T-helper 1 cell (primary cell): Measurements from ENCODE around the gene ABCG2.
"Not testable (repeated sequence)": the region's sequence is repeated elsewhere in the genome, so short reads cannot be mapped to it uniquely, and the experiment has no call there.

Source experiments
- DNase-seq, 5 donors: peaks; one replicate each; pipeline ENCODE4 v3.0.0-alpha.2; 2012 to 2020

ABCG2 gene

DNA sequence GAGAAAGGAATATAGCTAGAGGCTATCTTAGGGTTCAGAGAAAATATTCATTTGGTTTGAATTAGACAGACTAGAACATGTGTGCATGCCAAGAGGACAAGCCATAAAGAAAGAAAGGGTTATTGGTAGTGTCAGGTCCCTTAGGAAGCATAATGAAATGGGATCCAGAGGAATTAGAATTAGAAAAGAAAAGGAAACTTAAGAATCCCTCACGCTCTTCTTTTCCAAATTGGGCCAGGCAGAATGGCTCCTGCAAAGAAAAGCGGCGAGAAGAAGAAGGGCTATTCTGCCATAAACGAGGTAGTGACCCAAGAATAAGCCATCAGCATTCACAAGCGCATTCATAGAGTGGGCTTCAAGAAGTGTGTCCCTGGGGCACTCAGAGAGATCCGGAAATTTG is 4.9 kb upstream of the ABCG2 start:
- no peak for DNase-seq

DNA sequence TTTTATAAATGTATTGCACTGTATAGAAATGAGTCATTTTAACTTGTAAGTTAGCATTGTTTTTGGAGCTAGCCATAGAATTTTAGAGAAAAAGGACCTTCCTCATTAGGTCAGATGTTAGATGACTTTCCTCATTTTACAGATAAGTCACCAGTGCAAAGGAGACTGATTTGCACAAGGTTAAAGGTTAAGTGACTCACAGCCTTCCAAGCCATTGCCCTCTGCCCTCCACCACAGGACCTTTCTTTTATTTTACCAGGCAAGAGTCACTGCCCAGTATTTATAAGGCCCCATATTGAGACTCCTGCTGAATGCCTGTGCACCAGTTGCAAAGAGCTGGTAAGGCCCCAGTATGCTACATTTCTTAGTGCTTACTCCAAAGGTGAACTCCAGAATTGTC is 4.2 kb upstream of the ABCG2 start:
- DNase-seq = no peak

DNA sequence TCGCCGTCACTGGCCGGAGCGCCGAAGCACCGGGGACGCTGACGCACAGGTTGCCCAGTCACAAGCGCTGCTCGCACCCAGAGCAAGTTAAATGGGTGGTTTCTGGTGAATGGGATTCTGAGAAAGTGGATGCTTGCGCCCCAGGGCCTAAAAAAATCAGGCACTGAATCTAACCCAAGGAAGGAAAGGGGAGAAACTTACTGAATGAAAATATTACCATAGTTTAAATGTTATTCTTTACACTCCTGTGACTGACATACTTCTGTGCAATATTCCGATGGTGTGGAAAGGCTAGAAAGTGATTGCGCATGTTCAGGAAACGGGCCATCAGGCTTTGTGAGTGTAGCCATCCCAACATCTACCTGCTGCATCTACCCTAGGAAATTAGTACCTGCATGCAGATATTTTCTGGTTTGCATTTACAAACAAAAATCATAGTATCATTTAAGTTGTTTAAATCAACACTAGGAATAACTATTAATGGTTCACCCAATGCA is 838 bp upstream of the ABCG2 start:
- DNase-seq = no peak

DNA sequence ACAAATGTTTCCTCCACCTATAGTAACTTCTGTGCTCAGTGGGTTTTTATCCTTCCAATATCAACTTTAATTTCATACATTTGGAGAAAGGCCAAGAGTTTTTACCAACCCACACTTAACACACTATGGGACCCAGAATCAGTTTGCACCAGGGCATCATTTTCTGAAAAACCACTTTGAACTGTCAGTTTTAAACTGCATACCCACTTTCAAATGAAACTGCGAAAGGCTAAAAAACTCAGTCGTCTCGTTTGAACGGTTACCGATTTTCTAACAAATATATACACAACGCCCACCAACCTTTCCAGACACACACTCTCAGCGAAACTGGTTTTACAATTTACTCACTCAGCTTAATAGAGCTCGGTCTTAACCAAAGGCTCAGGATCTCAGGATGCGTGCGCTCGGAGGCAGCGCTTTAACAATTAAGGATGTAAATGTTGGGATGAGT is 376 bp downstream of the ABCG2 start:
- no peak for DNase-seq

DNA sequence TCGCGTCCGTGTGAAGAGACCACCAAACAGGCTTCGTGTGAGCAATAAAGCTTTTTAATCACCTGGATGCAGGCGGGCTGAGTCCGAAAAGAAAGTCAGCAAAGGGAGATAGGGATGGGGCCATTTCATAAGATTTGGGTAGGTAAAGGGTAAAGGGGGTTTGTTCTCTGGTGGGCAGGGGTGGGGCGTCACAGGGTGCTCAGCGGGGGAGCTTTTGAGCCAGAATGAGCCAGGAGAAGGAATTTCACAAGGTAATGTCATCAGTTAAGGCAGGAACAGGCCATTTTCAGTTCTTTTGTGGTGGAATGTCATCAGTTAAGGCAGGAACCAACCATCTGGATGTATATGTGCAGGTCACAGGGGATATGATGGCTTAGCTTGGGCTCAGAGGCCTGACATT is 6.1 kb downstream of the ABCG2 start:
- not testable (repeated sequence) for DNase-seq

DNA sequence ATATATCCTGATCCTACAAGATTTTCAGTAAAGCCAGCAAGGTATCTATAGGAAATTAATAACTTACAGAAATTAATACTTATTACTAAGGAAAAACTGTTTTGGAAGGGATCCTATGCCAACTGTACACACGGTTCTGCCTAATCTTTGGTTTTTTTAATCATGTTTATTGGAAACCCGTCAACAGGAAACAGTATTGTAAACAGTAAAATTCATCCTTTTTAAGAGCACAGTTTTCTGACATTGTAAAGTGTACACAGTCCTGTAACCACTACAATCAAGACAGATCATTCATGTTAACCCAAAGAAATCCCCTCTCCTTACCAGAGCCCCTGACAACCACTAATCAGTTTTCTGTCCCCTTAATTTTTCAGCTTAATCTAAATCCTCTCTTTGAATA is 9.9 kb downstream of the ABCG2 start:
- no peak for DNase-seq

DNA sequence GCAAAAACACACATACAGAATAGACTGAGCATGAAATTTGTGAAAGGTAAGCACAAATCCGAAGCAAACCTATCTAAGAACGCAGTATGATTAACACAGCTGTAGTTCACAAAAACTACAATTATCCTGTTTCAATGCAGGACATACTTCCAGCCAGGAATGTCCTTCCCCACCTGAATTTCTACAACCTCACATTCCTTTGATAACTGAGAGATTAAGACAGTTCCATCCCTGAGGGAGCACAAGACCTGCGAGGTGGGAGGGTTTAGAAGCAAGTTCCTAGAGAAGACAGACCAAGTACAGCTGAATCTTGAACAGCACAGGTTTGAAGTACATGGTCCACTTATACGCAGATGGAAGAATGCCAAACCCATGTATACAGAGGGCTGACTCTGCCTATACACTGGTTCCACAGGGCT is 10.6 kb downstream of the ABCG2 start:
- no peak for DNase-seq

DNA sequence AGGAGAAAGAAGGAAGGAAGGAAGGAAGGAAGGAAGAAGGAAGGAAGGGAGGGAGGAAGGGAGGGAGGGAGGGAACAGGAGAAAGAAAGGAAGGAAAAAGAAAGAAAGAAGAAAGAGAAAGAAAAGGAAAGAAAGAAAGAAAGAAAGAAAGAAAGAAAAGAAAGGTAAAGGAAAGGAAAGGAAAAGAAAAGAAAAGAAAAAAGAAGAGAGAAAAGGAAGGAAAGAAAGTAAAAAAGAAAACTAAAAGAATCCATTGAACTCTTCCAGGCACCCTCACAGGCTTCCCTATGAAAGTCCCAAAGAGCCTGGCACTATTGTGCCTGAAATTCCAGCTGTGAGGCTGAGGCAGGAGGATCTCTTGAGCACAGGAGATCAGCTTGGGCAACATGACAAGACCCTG is 11.5 kb downstream of the ABCG2 start:
- DNase-seq = no peak

- DNase-seq = no peak
Observed at GRCh38 chr4:88144866-88145300, 13.6 kb downstream of the ABCG2 start.

- no peak for DNase-seq
Observed at GRCh38 chr4:88144048-88144447, 14.4 kb downstream of the ABCG2 start.

GRCh38 chr4:88143504-88143903 is 14.9 kb downstream of the ABCG2 start:
- DNase-seq = no peak

DNA sequence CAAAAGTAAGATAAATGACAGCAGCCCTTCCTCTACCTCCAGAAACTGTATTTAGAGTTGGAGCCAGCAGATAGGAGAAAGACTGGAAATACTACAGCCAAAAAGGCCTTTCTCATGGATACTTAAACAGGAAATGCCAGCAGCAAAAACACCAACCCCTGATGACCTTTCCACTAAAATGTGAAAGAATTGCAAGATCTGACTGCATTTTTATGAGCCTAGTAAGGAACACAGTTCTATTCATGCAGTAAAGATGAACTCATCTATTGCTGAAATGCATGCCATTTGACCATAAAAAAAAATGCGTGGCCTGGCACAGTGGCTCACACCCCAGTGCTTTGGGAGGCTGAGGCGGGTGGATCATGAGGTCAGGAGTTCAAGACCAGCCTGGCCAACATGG is 19.9 kb downstream of the ABCG2 start:
- DNase-seq = no peak

DNA sequence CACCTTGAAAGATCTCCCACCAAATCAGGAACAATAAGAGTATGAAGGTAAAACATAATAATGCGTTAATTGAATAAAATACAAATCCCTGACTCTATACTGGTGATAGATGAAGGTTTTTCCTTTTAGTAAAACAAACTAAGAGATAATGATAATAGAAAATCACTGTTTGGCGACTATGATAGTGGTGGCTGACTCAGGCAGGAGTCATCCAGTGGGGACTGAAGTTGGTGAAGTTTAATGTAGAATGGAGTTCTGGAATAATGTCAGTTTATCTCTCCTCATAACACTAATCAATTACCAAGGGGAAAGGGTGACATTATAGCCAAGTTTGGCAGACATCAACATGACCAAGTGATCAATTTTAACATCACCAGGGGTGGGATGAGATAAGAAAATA is 21.3 kb downstream of the ABCG2 start:
- no peak for DNase-seq

DNA sequence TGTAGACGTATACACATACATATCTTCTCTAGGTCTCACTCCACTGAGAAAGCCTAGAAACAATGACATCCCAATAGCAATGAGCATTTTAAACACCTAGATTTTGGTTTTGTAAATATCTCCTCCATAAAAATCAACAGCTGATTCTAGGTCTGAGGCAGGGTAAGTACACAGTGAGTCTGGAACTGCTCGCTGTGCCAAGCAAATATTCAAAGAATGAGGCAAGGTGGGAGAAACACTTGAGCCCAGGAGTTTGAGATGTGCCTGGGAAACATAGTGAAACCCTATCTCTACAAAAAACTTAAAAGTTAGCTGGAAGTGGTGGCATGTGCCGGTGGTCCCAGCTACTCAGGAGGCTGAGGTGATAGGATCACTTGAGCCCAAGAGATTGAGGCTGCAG is 22.2 kb downstream of the ABCG2 start:
- no peak for DNase-seq

GRCh38 chr4:88135356-88135663 is 23.1 kb downstream of the ABCG2 start:
- no peak for DNase-seq

GRCh38 chr4:88134536-88135355 is 23.7 kb downstream of the ABCG2 start:
- no peak for DNase-seq

GRCh38 chr4:88134111-88134510 is 24.3 kb downstream of the ABCG2 start:
- DNase-seq = no peak

DNA sequence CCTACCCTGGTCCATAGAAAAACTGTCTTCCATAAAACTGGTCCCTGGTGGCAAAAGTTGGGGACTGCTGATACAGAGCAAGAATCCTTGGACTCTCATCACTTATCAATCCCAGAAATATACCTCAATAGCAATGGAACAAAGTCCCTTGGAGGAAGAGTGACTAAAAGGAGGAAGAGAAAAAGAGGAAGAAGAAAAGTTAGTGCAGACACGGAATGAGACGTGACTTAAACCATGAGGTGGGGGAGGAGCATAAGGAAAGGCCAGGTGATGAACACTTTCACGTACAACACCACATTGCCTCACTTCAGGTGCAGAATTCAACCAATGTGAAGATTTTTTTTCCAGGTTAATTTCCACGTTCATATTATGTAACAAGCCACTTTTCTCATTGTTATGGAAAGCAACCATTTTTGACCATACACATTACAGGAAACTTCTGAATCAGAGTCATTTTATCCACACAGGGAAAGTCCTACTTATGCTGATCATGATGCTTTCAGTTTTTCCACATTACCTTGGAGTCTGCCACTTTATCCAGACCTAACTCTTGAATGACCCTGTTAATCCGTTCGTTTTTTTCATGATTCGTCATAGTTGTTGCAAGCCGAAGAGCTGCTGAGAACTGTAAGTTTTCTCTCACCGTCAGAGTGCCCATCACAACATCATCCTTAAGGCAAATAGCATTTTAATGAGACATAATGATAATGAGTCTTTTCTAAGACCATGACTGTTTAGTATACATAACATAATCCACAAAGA is 27.7 kb downstream of the ABCG2 start:
- DNase-seq = no peak

DNA sequence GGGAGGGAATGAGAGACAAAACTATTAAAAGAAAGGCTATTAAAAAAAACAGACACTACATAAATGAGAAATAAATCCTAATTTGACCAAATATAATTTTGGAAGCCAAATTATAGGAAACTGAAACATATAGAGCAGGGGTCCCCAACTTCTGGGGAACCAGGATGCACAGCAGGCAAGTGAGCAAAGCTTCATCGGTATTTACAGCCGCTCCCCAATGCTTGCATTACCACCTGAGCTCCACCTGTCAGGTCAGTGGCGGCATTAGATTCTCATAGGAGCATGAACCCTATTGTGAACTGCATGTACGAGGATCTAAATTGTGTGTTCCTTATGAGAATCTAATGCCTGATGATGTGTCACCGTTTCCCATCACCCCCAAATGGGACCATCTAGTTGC is 28.4 kb downstream of the ABCG2 start:
- DNase-seq = no peak

- DNase-seq = not testable (repeated sequence)
Observed at GRCh38 chr4:88122260-88122659, 36.2 kb downstream of the ABCG2 start.

DNA sequence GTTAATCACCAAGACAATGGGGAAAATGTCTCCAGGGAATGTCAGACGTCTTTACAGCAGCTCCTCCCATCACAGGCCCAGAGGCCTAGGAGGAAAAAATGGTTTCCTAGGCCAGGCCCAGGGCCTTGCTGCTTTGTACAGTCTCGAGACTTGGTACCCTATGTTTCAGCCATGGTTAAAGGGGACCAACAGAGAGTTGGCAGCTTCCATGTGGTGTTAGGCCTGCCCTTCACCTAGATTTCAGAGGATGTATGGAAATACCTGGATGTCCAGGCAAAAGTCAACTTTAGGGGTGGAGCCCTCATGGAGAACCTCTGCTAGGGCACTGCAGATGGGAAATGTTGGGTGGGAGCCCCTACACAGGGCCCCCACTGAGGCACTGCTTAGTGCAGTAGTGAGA is 38.5 kb downstream of the ABCG2 start:
- DNase-seq = no peak

- no peak for DNase-seq
Observed at GRCh38 chr4:88115587-88115986, 42.9 kb downstream of the ABCG2 start.

- DNase-seq = no peak
Observed at GRCh38 chr4:88112856-88113255, 45.6 kb downstream of the ABCG2 start.

GRCh38 chr4:88110826-88111225 is 47.6 kb downstream of the ABCG2 start:
- no peak for DNase-seq
